Measurements from ENCODE around the gene CDK9. TPM values are rescaled to one million over a fixed set of nuclear protein-coding genes. Genes with fewer than 3 reads are reported as not detected.

The CDK9 gene
- total RNA-seq, 6 experiments from 2014 or later = 49.4 to 107 (median 54.5) TPM

DNA sequence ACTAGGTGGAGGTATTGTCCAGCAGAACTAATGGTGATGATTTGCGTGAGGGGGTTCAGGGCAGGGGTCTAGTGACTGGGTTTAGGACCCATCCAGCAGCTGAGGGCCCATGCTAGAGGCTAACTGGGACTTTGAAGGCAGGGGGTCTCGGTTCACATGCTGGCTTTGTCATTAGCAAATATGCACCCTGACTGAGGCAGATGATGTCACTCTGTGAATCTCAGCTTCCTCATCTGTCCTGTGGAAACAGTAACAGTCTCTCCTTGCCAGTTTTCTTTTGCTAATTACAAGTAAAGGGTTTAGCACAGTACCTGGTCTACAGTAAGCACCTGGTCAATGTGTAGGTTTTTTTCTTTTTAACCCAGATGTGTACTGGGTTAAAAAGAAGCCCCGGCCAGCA lies 12.6 kb upstream of the CDK9 start:
- H3K27me3 ChIP-seq = no peaks in the 10 kb centered on the region
- H3K4me3 ChIP-seq = no peak overlapping the region
- ATAC-seq (no peak), DNase-seq (no peak)
- H3K27ac ChIP-seq = no peak overlapping the region
- WGBS (ENCODE audit: insufficient coverage, low coverage, low lambda C conversion rate, missing lambda C conversion rate) = 83% methylated on average over 3 of the region's 3 CpGs
- no peaks in the 10 kb centered on the region for H3K9me3 ChIP-seq
- intact Hi-C loops (cut with DNase I) = no loop called here
- H3K36me3 ChIP-seq = no peaks in the 10 kb centered on the region
- peaks cover 0 to 6% (median 3%) of the 10 kb centered on the region in 4 donors for H3K4me1 ChIP-seq
- TF ChIP-seq CTCF (IDR thresholded peaks at IDR 0.05) = no peak
- TF ChIP-seq POLR2A (IDR thresholded peaks at IDR 0.05) = no peak

GRCh38 chr9:127773981-127774380 lies 11.9 kb upstream of the CDK9 start:
- Histone ChIP-seq H3K9me3 (no peaks in the 10 kb centered on the region), H3K27ac (no peak overlapping the region), H3K4me1 (peaks cover 0 to 6% (median 3%) of the 10 kb centered on the region in 4 donors), H3K27me3 (no peaks in the 10 kb centered on the region), H3K36me3 (no peaks in the 10 kb centered on the region), H3K4me3 (no peak overlapping the region)
- TF ChIP-seq CTCF (IDR thresholded peaks at IDR 0.05) = no peak
- DNase-seq (no peak), ATAC-seq (no peak)
- WGBS (ENCODE audit: insufficient coverage, low coverage, low lambda C conversion rate, missing lambda C conversion rate) = 72% methylated on average over 6 of the region's 10 CpGs
- intact Hi-C loops (cut with DNase I) = no loop called here

DNA sequence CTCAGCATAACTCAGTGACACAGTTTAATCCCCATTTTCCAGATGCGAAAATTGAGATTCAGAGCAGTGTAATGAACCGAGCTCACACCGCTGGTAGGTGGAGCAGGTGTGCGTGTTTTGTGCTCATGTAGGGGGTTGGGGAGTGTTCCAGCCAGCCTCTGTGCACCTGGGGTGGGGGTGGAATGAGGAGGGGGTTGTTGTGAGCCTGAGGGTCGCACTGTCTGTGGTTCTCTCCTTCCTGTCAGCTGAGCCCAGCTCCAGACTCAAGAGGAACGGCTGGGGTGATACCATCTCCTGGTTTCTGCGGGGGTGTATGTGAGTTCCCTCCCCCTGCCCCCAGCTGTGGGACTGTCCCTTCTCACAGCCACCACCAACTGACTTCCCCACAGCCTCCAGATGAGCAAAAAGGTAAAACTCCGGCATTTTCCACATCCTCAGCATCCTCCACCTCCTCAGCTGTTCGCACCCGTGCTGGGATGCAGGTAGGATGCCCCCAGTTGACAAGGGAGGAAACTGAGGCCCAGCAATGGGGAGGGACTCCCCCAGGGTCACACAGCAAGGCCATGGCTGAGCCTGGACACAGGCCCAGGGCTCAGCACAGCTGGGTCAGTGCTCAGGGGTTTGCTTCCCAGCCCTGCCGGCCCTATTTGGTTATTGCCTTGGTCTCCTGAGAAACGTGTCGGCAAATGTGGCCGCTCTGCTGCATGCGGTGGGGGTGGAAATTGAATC lies 9.5 kb upstream of the CDK9 start:
- WGBS (ENCODE audit: insufficient coverage, low coverage, low lambda C conversion rate, missing lambda C conversion rate) = 54% methylated on average over 8 of the region's 15 CpGs
- peak in 1 of 4 donors; percentile 9 for ATAC-seq

DNA sequence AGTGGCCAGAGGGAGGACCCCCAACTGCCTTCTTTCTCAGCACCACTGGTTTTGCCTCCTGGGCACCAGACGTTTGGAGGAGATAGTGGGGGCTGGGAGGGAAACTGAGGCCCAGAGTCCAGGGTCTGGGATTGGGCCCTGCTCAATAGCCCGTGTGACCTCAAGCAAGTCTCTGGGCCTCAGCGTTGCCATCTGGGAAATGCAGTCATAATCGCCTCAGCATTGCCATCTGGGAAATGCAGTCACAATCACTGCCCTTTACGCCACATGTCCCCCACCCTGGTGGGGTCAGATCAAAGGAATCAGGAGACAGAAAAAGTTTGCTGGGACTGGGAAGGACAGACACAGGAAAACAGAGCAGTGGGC lies 8.9 kb upstream of the CDK9 start:
- Histone ChIP-seq H3K27ac (no peak overlapping the region), H3K27me3 (no peaks in the 10 kb centered on the region), H3K36me3 (no peaks in the 10 kb centered on the region), H3K4me3 (peak overlapping the region in 1 of 3 donors; percentile 14), H3K9me3 (no peaks in the 10 kb centered on the region), H3K4me1 (no peaks in the 10 kb centered on the region)
- intact Hi-C loops (cut with DNase I) = loop anchor here in 1 of 2 donors (5.0 kb wide), 1 partner anchor 185 kb away; no protein-coding TSS in a partner anchor
- ATAC-seq = no peak
- 53% methylated on average over 4 of the region's 5 CpGs for WGBS (ENCODE audit: insufficient coverage, low coverage, low lambda C conversion rate, missing lambda C conversion rate)
- TF ChIP-seq CTCF (IDR thresholded peaks at IDR 0.05) (no peak), POLR2A (IDR thresholded peaks at IDR 0.05) (no peak)
- DNase-seq = no peak

More for the DNA sequence above, 9.5 kb upstream of the CDK9 start:
- DNase-seq = no peak
- TF ChIP-seq CTCF (IDR thresholded peaks at IDR 0.05) = no peak
- no peak for TF ChIP-seq POLR2A (IDR thresholded peaks at IDR 0.05)
- no peak overlapping the region for H3K27ac ChIP-seq
- peak overlapping the region in 1 of 3 donors; percentile 14 for H3K4me3 ChIP-seq
- H3K36me3 ChIP-seq = no peaks in the 10 kb centered on the region
- H3K9me3 ChIP-seq = no peaks in the 10 kb centered on the region
- H3K4me1 ChIP-seq = no peaks in the 10 kb centered on the region
- no peaks in the 10 kb centered on the region for H3K27me3 ChIP-seq
- intact Hi-C loops (cut with DNase I) = loop anchor here in 1 of 2 donors (5.0 kb wide), 1 partner anchor 184 kb away; no protein-coding TSS in a partner anchor

Measured in right lobe of liver (tissue), 6 donors.